Smooth muscle cell of the brain vasculature (primary cell): ENCODE data around the gene MRPL10.

Experiments
- DNase-seq: peaks from one replicate; pipeline ENCODE4 v3.0.0-alpha.2; 2012; ENCODE audit warnings: low read depth, low spot score

Gene MRPL10

GRCh38 chr17:47840001-47840741, 8.8 kb upstream of the MRPL10 start:
- DNase-seq = no peak

- no peak for DNase-seq
Observed at GRCh38 chr17:47839071-47839470, 7.7 kb upstream of the MRPL10 start.

GRCh38 chr17:47838636-47839035, 7.3 kb upstream of the MRPL10 start:
- no peak for DNase-seq

- no peak for DNase-seq
Observed at GRCh38 chr17:47837401-47838039, 6.2 kb upstream of the MRPL10 start.

GRCh38 chr17:47836601-47837000, 5.3 kb upstream of the MRPL10 start:
- DNase-seq = no peak

- DNase-seq = no peak
Observed at GRCh38 chr17:47834756-47835155, 3.4 kb upstream of the MRPL10 start.

GRCh38 chr17:47831934-47832327, 590 bp upstream of the MRPL10 start:
- no peak for DNase-seq

- no peak for DNase-seq
Observed at GRCh38 chr17:47830396-47831002, 842 bp downstream of the MRPL10 start.

GRCh38 chr17:47829870-47830269, 1.5 kb downstream of the MRPL10 start:
- DNase-seq = no peak

- no peak for DNase-seq
Observed at GRCh38 chr17:47823519-47823918, 7.8 kb downstream of the MRPL10 start.

GRCh38 chr17:47822785-47823184, 8.6 kb downstream of the MRPL10 start:
- no peak for DNase-seq

GRCh38 chr17:47821424-47822391, 9.6 kb downstream of the MRPL10 start, which contains the start of gene OSBPL7:
Gene OSBPL7, minus strand, starts transcription at chr17:47821794. Its CDS starts 1,516 bp downstream, at chr17:47820278.
- no peak for DNase-seq

- no peak for DNase-seq
Observed at GRCh38 chr17:47821031-47821423, 10.3 kb downstream of the MRPL10 start.

- DNase-seq = no peak
Observed at GRCh38 chr17:47820033-47820789, 11.1 kb downstream of the MRPL10 start.

- no peak for DNase-seq
Observed at GRCh38 chr17:47819475-47819874, 11.9 kb downstream of the MRPL10 start.

GRCh38 chr17:47818002-47818695, 13.2 kb downstream of the MRPL10 start:
- DNase-seq = no peak

GRCh38 chr17:47816947-47817346, 14.4 kb downstream of the MRPL10 start:
- DNase-seq = no peak

GRCh38 chr17:47816111-47816735, 15.1 kb downstream of the MRPL10 start:
- DNase-seq = no peak

- DNase-seq = no peak
Observed at GRCh38 chr17:47815106-47815918, 16.0 kb downstream of the MRPL10 start.
